ENCODE measurements around the gene GORASP1. TPM values are rescaled to one million over a fixed set of nuclear protein-coding genes. Genes with fewer than 3 reads are reported as not detected.

Gene GORASP1
- total RNA-seq, 1 donor from 2014 or later: 45.6 TPM

- H3K4me3 Mint-ChIP-seq (ENCODE audit: unreplicated experiment): no peak overlapping the region
- FAIRE-seq (no peak), DNase-seq (ENCODE audit: low read depth) (peak; percentile 37)
- peaks cover 13% of the 10 kb centered on the region for H3K4me1 Mint-ChIP-seq (ENCODE audit: low read depth, unreplicated experiment)
- Histone ChIP-seq H3K9ac (ENCODE audit: low read length) (peak overlapping the region; percentile 0), H3K79me2 (ENCODE audit: insufficient read depth, low read length) (peaks cover 10% of the 10 kb centered on the region), H3K4me1 (ENCODE audit: insufficient read depth, low read length) (no peaks in the 10 kb centered on the region), H3K9me3 (ENCODE audit: insufficient read depth, low read depth, low read length) (no peaks in the 10 kb centered on the region), H4K20me1 (ENCODE audit: insufficient read depth, low read length) (peaks cover 37% of the 10 kb centered on the region), H3K4me2 (ENCODE audit: low read length) (no peak overlapping the region), H3K27me3 (ENCODE audit: insufficient read depth, low read length) (no peaks in the 10 kb centered on the region), H3K27ac (ENCODE audit: low read depth, low read length) (no peak overlapping the region), H3K4me3 (ENCODE audit: insufficient read depth, low read depth, low read length) (no peak overlapping the region), H2AFZ (ENCODE audit: low read depth, low read length) (no peak overlapping the region), H3K36me3 (ENCODE audit: insufficient read depth, low read length) (peaks cover 39% of the 10 kb centered on the region)
- no peak for TF ChIP-seq CTCF (IDR thresholded peaks at IDR 0.05; ENCODE audit: insufficient read depth, low read depth, low read length)
- TF ChIP-seq EZH2 (IDR thresholded peaks at IDR 0.05; ENCODE audit: insufficient read depth, low read length): no peak
- H3K9me3 Mint-ChIP-seq (ENCODE audit: unreplicated experiment): no peaks in the 10 kb centered on the region
- no peaks in the 10 kb centered on the region for H3K27me3 Mint-ChIP-seq (ENCODE audit: low read depth, unreplicated experiment)
- peaks cover 9% of the 10 kb centered on the region for H3K36me3 Mint-ChIP-seq (ENCODE audit: low read depth, unreplicated experiment)
- no peak overlapping the region for H3K27ac Mint-ChIP-seq (ENCODE audit: unreplicated experiment)
Measured at GRCh38 chr3:39096775-39097174, 10.7 kb downstream of the GORASP1 start.

GRCh38 chr3:39095778-39096177 is 11.6 kb downstream of the GORASP1 start:
- FAIRE-seq (no peak), DNase-seq (ENCODE audit: low read depth) (no peak)
- H3K9ac ChIP-seq (ENCODE audit: low read length): no peak overlapping the region
- H3K4me3 ChIP-seq (ENCODE audit: insufficient read depth, low read depth, low read length): no peak overlapping the region
- no peak overlapping the region for H3K27ac ChIP-seq (ENCODE audit: low read depth, low read length)
- H3K4me1 ChIP-seq (ENCODE audit: insufficient read depth, low read length): no peaks in the 10 kb centered on the region
- H4K20me1 ChIP-seq (ENCODE audit: insufficient read depth, low read length): peaks cover 27% of the 10 kb centered on the region
- no peak overlapping the region for H3K27ac Mint-ChIP-seq (ENCODE audit: unreplicated experiment)
- no peaks in the 10 kb centered on the region for H3K9me3 Mint-ChIP-seq (ENCODE audit: unreplicated experiment)
- H3K4me1 Mint-ChIP-seq (ENCODE audit: low read depth, unreplicated experiment): peaks cover 11% of the 10 kb centered on the region
- H3K27me3 Mint-ChIP-seq (ENCODE audit: low read depth, unreplicated experiment): no peaks in the 10 kb centered on the region
- peaks cover 9% of the 10 kb centered on the region for H3K36me3 Mint-ChIP-seq (ENCODE audit: low read depth, unreplicated experiment)
- no peak overlapping the region for H3K4me3 Mint-ChIP-seq (ENCODE audit: unreplicated experiment)
- no peaks in the 10 kb centered on the region for H3K27me3 ChIP-seq (ENCODE audit: insufficient read depth, low read length)
- no peak overlapping the region for H3K4me2 ChIP-seq (ENCODE audit: low read length)
- H2AFZ ChIP-seq (ENCODE audit: low read depth, low read length): no peak overlapping the region
- H3K9me3 ChIP-seq (ENCODE audit: insufficient read depth, low read depth, low read length): no peaks in the 10 kb centered on the region
- H3K79me2 ChIP-seq (ENCODE audit: insufficient read depth, low read length): peaks cover 1% of the 10 kb centered on the region
- TF ChIP-seq EZH2 (IDR thresholded peaks at IDR 0.05; ENCODE audit: insufficient read depth, low read length): no peak
- no peak for TF ChIP-seq CTCF (IDR thresholded peaks at IDR 0.05; ENCODE audit: insufficient read depth, low read depth, low read length)
- H3K36me3 ChIP-seq (ENCODE audit: insufficient read depth, low read length): peaks cover 46% of the 10 kb centered on the region

GRCh38 chr3:39094851-39095677 is 12.4 kb downstream of the GORASP1 start:
- Histone ChIP-seq H3K27ac (ENCODE audit: low read depth, low read length) (no peak overlapping the region), H3K27me3 (ENCODE audit: insufficient read depth, low read length) (no peaks in the 10 kb centered on the region), H4K20me1 (ENCODE audit: insufficient read depth, low read length) (peaks cover 20% of the 10 kb centered on the region), H3K4me2 (ENCODE audit: low read length) (no peak overlapping the region), H3K36me3 (ENCODE audit: insufficient read depth, low read length) (peaks cover 45% of the 10 kb centered on the region), H3K9me3 (ENCODE audit: insufficient read depth, low read depth, low read length) (no peaks in the 10 kb centered on the region), H3K79me2 (ENCODE audit: insufficient read depth, low read length) (no peaks in the 10 kb centered on the region), H3K4me1 (ENCODE audit: insufficient read depth, low read length) (no peaks in the 10 kb centered on the region), H2AFZ (ENCODE audit: low read depth, low read length) (no peak overlapping the region), H3K9ac (ENCODE audit: low read length) (no peak overlapping the region), H3K4me3 (ENCODE audit: insufficient read depth, low read depth, low read length) (no peak overlapping the region)
- no peaks in the 10 kb centered on the region for H3K27me3 Mint-ChIP-seq (ENCODE audit: low read depth, unreplicated experiment)
- TF ChIP-seq EZH2 (IDR thresholded peaks at IDR 0.05; ENCODE audit: insufficient read depth, low read length) (no peak), CTCF (IDR thresholded peaks at IDR 0.05; ENCODE audit: insufficient read depth, low read depth, low read length) (no peak)
- no peak overlapping the region for H3K4me3 Mint-ChIP-seq (ENCODE audit: unreplicated experiment)
- H3K36me3 Mint-ChIP-seq (ENCODE audit: low read depth, unreplicated experiment): peaks cover 9% of the 10 kb centered on the region
- H3K9me3 Mint-ChIP-seq (ENCODE audit: unreplicated experiment): no peaks in the 10 kb centered on the region
- FAIRE-seq (no peak), DNase-seq (ENCODE audit: low read depth) (no peak)
- peaks cover 11% of the 10 kb centered on the region for H3K4me1 Mint-ChIP-seq (ENCODE audit: low read depth, unreplicated experiment)
- H3K27ac Mint-ChIP-seq (ENCODE audit: unreplicated experiment): no peak overlapping the region

Measured in astrocyte (in vitro differentiated cells and primary cell).